ENCODE measurements around the gene LTBP1.

DNA sequence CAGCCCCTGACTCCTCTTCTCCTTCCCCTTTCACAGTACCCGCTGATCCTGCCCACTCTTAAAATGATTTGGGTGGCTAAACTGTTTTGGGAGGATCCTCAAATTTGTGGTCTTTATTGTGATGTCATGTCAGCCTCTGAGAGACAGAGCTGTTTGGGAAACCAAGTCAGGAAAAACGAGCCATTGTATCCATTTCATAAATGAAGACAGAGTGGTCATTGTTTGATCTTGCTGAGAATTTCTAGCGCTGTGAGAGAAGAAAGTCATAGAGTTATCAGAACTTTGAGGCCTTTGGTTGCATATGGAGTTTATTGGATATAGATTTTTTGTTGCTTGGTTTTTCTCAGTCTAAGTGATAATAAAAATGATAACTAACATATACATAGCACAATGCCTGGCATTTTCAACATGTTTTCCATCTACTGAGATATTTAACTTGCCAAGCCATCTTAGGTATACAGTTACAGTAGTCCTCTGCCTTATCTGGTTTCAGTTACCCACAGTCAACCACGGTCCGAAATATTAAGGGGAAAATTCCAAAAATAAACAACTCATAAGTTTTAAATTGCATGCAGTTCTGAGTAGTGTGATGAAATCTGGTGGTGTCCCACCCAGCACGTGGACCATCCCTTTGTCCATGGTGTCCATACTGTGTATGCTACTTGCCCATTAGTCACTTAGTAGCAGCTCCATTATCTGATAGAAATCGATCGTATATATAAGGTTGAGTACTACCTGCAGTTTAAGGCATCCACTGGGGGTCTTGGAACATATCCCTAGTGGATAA, 424.7 kb downstream of the LTBP1 start:
- TF ChIP-seq EZH2phosphoT487 (IDR thresholded peaks at IDR 0.05; ENCODE audit: insufficient read depth, low read depth) (no peak), EZH2 (IDR thresholded peaks at IDR 0.05; ENCODE audit: insufficient read depth, poor library complexity, severe bottlenecking) (no peak)
